Measurements from ENCODE around the gene PRKAR2B.

DNA sequence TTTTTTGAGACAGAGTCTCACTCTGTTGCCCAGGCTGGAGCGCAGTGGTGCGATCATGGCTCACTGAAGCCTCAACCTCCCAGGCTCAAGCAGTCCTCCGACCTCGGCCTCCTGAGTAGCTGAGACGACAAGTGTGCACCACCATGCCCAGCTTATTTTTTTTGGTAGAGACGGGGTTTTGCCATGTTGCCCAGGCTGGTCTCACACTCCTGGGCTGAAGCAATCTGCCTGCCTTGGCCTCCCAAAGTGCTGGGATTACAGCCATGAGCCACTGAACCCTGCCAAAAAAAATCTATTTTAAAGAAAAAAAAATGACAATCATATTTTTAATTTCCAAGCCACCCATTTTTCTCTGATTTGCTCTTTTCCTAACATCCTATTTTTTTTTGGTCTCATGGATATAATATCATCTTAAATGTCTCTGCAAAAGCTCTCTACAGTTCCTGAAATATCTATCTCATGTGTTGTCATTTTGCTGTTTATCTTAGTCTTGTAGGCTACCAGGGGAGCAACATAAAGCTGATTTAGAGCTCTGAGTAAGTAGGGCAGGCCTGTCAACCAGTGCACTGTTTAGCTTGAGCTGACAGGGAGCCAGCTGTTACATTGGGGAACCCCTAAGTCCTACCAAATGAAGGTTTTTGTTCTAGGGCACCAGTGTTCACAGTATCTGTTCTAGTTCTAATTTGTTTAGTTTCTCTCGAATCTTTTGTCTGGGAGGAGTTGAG is 94.4 kb downstream of the PRKAR2B start:
- TF ChIP-seq, protein P1, sequence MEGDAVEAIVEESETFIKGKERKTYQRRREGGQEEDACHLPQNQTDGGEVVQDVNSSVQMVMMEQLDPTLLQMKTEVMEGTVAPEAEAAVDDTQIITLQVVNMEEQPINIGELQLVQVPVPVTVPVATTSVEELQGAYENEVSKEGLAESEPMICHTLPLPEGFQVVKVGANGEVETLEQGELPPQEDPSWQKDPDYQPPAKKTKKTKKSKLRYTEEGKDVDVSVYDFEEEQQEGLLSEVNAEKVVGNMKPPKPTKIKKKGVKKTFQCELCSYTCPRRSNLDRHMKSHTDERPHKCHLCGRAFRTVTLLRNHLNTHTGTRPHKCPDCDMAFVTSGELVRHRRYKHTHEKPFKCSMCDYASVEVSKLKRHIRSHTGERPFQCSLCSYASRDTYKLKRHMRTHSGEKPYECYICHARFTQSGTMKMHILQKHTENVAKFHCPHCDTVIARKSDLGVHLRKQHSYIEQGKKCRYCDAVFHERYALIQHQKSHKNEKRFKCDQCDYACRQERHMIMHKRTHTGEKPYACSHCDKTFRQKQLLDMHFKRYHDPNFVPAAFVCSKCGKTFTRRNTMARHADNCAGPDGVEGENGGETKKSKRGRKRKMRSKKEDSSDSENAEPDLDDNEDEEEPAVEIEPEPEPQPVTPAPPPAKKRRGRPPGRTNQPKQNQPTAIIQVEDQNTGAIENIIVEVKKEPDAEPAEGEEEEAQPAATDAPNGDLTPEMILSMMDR (IDR thresholded peaks at IDR 0.05) = no peak
- TF ChIP-seq POLR2A (IDR thresholded peaks at IDR 0.05) = no peak
- no peak for TF ChIP-seq EP300 (IDR thresholded peaks at IDR 0.05)
